CD4-positive, alpha-beta T cell (primary cell): Measurements from ENCODE around the gene ABCG1. TPM values are rescaled to one million over a fixed set of nuclear protein-coding genes. Genes with fewer than 3 reads are reported as not detected.

Experiments used
- ATAC-seq: fragments of 200-7000 bp; cut with Tn5 transposase; one replicate; pipeline ENCODE4 v1.10.0; 2022; ENCODE audit warnings: mild to moderate bottlenecking; ENCODE audit not compliant: poor library complexity
- CTCF ChIA-PET: fragments of 350-600 bp; sonication (Branson Sonifier 250); formaldehyde crosslinking; loops from one replicate; lab custom pipeline; 2021; ENCODE audit warnings: antibody characterized with exemption, inconsistent platforms; lab: Charles Lee
- POLR2A ChIA-PET: fragments of 350-600 bp; sonication (Branson Sonifier 250); formaldehyde crosslinking; loops from one replicate; lab custom pipeline; 2021; ENCODE audit warnings: antibody characterized with exemption, inconsistent platforms; lab: Charles Lee
- DNase-seq, 14 experiments: peaks; one replicate each; pipeline ENCODE4 v3.0.0-alpha.2; 2013 to 2020; ENCODE audit warnings: mixed read lengths in 2 of 14
- H3K27ac ChIP-seq, 2 donors: one replicate each; pipeline versions ENCODE4 v1.5.1 to v1.7.0; 2013; ENCODE audit warnings: low read length in 2 of 2, low read depth in 1 of 2, mild to moderate bottlenecking in 1 of 2
- H3K27me3 ChIP-seq, 2 experiments: 1 replicate in 1 of 2; 2 replicates in 1 of 2; pipeline versions ENCODE4 v1.6.1 to v1.7.0; 2013; ENCODE audit warnings: low read length in 2 of 2, control low read depth in 1 of 2, mild to moderate bottlenecking in 1 of 2, moderate library complexity in 1 of 2; ENCODE audit not compliant: insufficient read depth in 2 of 2, control insufficient read depth in 1 of 2
- H3K36me3 ChIP-seq: one replicate; pipeline ENCODE4 v1.6.1; 2013; ENCODE audit warnings: low read length, control low read depth; ENCODE audit not compliant: insufficient read depth
- H3K4me1 ChIP-seq: one replicate; pipeline ENCODE4 v1.6.1; 2013; ENCODE audit warnings: low read length, control low read depth; ENCODE audit not compliant: insufficient read depth
- H3K4me3 ChIP-seq: one replicate; pipeline ENCODE4 v1.5.1; 2013; ENCODE audit warnings: mild to moderate bottlenecking, low read length, moderate library complexity
- H3K9me3 ChIP-seq, 2 experiments: 1 replicate in 1 of 2; 2 replicates in 1 of 2; pipeline versions ENCODE4 v1.6.1 to v1.7.0; 2013; ENCODE audit warnings: low read length in 2 of 2, mild to moderate bottlenecking in 2 of 2, control low read depth in 1 of 2, moderate library complexity in 1 of 2; ENCODE audit not compliant: control insufficient read depth in 1 of 2, insufficient read depth in 1 of 2
- H3K27ac Mint-ChIP-seq: one replicate; pipeline ENCODE4 v1.8.0; 2020; ENCODE audit warnings: mixed read lengths
- H3K27me3 Mint-ChIP-seq: one replicate; pipeline ENCODE4 v1.8.0; 2021; ENCODE audit warnings: mixed read lengths
- H3K36me3 Mint-ChIP-seq: one replicate; pipeline ENCODE4 v1.8.0; 2021; ENCODE audit warnings: low read depth, mixed read lengths
- H3K4me1 Mint-ChIP-seq: one replicate; pipeline ENCODE4 v1.8.0; 2021; ENCODE audit warnings: low read depth, mixed read lengths
- H3K4me3 Mint-ChIP-seq: one replicate; pipeline ENCODE4 v1.8.0; 2020; ENCODE audit warnings: mild to moderate bottlenecking, mixed read lengths
- H3K9me3 Mint-ChIP-seq: one replicate; pipeline ENCODE4 v1.8.0; 2020; ENCODE audit warnings: mixed read lengths
- CTCF ChIP-seq: fragments of 200-600 bp; IDR thresholded peaks from one replicate; pipeline ENCODE4 v1.8.0; 2022; ENCODE audit warnings: antibody characterized with exemption, mild to moderate bottlenecking
- intact Hi-C, 2 experiments: fragments of 100-400 bp; cut with DNase I in 1 of 2; cut with micrococcal nuclease in 1 of 2; formaldehyde crosslinking; loops; one replicate each; pipeline versions ENCODE4 v1.15.1 to v1.9.0; 2023 to 2025; cut with DNase I, micrococcal nuclease
- total RNA-seq, 174 experiments: library from RNA in 2 of 174; stranded (reverse) in 2 of 174; gene quantifications; one replicate each; pipeline ENCODE4 v1.2.3 and lab custom pipeline; 2021 to 2026

ABCG1 gene
- total RNA-seq, 2 experiments from 2014 or later = 109 to 116 TPM

DNA sequence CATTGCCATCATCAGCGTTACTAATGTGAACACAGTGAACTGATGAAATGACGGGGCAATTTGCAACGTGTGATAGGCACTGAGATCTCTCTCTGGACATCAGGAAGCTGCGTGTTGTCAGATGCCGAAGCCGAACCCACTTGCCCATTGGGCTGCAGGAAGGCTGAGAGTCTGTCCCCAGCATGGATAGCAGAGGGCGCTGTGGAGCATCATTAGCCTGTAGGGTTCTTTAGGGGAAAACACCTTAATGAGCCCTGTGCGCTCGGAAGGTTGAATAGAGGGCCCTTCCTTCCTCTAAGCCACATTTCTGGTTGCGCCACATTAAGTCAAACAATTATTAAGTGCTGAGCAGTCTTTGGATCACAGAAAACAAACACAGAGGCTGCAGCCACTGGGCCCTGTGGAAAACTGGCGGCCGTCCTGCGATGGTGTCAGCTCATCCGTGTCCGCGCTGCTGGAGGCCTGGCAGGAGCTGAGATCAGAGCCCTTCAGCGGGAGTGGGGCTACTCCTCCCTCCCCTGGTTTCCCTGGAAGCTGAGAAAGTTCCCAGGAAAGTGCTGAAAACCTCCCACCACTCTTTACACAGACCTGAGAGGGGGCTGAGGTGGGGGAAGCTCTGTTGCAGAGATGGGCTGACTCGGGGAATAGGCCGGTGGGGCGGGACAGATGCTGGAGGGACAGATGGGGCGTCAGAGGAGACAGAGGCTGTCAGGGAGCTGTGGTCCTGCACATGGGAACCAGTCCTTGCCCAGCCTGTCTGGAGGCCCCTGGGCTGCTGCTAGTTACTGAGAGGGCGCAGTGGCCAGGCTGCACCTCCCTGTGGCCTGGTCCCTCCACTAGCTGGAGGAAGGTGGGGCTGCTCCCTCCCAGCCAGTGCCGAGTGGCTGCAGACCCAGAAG lies 119.1 kb downstream of the ABCG1 start:
- DNase-seq = peak; percentile 74 to 93 (median 82)
- H3K27ac Mint-ChIP-seq = peak overlapping the region; percentile 28
- H3K27me3 ChIP-seq = peaks cover 0 to 3% of the 10 kb centered on the region in 2 experiments
- H3K4me3 ChIP-seq = no peak overlapping the region
- ChIA-PET CTCF (interaction anchor here (0.5 to 2.5 kb wide), 15 partner anchors 28 to 244 kb away, joined by 3 to 9 read pairs (median 4); no protein-coding TSS in a partner anchor), POLR2A (interaction anchor here (0.8 to 2.2 kb wide), 3 partner anchors 66 to 111 kb away, joined by 3 to 11 read pairs (median 3); partner anchors contain the start of gene UBASH3A)
- H3K36me3 Mint-ChIP-seq = no peaks in the 10 kb centered on the region
- no peaks in the 10 kb centered on the region for H3K27me3 Mint-ChIP-seq
- no peaks in the 10 kb centered on the region for H3K36me3 ChIP-seq
- H3K4me1 Mint-ChIP-seq = peaks cover 8% of the 10 kb centered on the region
- no peak overlapping the region for H3K4me3 Mint-ChIP-seq
- intact Hi-C loops = loop anchor here (1.0 to 10.0 kb wide), 5 partner anchors 64 to 197 kb away; partner anchors contain the start of genes SLC37A1 (in 1 of the 2) and UBASH3A (in 1 of the 2)
- H3K9me3 ChIP-seq = no peaks in the 10 kb centered on the region
- H3K9me3 Mint-ChIP-seq = no peaks in the 10 kb centered on the region
- peaks cover 9% of the 10 kb centered on the region for H3K4me1 ChIP-seq
- TF ChIP-seq CTCF = peak; percentile 87
- H3K27ac ChIP-seq = no peak overlapping the region
- ATAC-seq = peak; percentile 100

GRCh38 chr21:42338729-42339715 lies 120.1 kb downstream of the ABCG1 start:
- Mint-ChIP-seq H3K4me1 (peaks cover 8% of the 10 kb centered on the region), H3K9me3 (no peaks in the 10 kb centered on the region), H3K36me3 (no peaks in the 10 kb centered on the region), H3K27me3 (no peaks in the 10 kb centered on the region), H3K27ac (no peak overlapping the region), H3K4me3 (no peak overlapping the region)
- POLR2A ChIA-PET = interaction anchor here (2.2 kb wide), 1 partner anchor 65 kb away, joined by 11 read pairs; the partner anchor contains the start of gene UBASH3A
- Histone ChIP-seq H3K4me1 (peaks cover 9% of the 10 kb centered on the region), H3K27ac (no peak overlapping the region), H3K9me3 (no peaks in the 10 kb centered on the region), H3K27me3 (no peaks in the 10 kb centered on the region), H3K36me3 (no peaks in the 10 kb centered on the region), H3K4me3 (no peak overlapping the region)
- intact Hi-C loops = loop anchor here (1.0 to 10.0 kb wide), 4 partner anchors 63 to 176 kb away; partner anchors contain the start of genes SLC37A1 (in 1 of the 2) and UBASH3A (in 1 of the 2)
- no peak for ATAC-seq
- no peak for TF ChIP-seq CTCF
- CTCF ChIA-PET = interaction anchor here (0.9 to 2.0 kb wide), 6 partner anchors 29 to 110 kb away, joined by 3 to 9 read pairs (median 6); no protein-coding TSS in a partner anchor
- DNase-seq = peak in 1 of 14 experiments; percentile 17
